DOHH2 (cell line): ENCODE results near the gene TMA7.

Experiments
- EZH2phosphoT487 ChIP-seq: fragments of 200-600 bp; sonication (generic); IDR thresholded peaks from 2 replicates; pipeline ENCODE4 v1.6.1; 2017; ENCODE audit warnings: borderline replicate concordance, mild to moderate bottlenecking, antibody characterized with exemption, low read length, moderate library complexity, mixed read lengths
- TF ChIP-seq, protein P1 (sequence below): fragments of 200-600 bp; sonication (generic); IDR thresholded peaks from one replicate; pipeline ENCODE4 v1.5.1; 2014; ENCODE audit warnings: antibody characterized with exemption, mild to moderate bottlenecking, low read depth, low read length; ENCODE audit not compliant: poor library complexity, severe bottlenecking

DNA sequence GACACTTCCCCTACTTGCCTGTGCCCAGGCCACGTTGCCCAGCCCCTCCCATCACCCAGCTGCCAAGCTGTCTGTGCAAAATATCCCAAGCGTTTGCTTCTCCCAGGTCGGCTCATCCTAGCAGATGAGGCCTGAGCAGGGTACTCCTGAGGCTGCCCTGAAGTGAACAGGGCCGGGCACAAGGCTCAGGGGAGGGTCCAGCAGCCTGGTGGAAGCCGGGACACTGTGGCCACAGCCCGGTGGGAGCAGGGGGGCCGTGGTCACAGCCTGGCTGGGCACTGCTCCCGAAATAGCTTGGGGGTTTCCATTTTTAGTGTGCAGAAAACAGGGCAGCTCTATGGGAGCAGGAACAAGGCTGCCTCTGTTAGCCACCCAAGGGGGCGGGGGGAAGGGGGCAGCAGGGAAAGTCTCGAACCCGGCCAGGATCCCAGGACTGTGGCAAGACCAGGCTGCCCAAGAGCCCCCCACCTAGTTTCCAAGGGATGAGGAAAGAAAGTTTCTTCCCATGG is 13.6 kb upstream of the TMA7 start:
- TF ChIP-seq, protein P1, sequence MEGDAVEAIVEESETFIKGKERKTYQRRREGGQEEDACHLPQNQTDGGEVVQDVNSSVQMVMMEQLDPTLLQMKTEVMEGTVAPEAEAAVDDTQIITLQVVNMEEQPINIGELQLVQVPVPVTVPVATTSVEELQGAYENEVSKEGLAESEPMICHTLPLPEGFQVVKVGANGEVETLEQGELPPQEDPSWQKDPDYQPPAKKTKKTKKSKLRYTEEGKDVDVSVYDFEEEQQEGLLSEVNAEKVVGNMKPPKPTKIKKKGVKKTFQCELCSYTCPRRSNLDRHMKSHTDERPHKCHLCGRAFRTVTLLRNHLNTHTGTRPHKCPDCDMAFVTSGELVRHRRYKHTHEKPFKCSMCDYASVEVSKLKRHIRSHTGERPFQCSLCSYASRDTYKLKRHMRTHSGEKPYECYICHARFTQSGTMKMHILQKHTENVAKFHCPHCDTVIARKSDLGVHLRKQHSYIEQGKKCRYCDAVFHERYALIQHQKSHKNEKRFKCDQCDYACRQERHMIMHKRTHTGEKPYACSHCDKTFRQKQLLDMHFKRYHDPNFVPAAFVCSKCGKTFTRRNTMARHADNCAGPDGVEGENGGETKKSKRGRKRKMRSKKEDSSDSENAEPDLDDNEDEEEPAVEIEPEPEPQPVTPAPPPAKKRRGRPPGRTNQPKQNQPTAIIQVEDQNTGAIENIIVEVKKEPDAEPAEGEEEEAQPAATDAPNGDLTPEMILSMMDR, result no peak
- no peak for TF ChIP-seq EZH2phosphoT487
